Cardiac fibroblast (primary cell): ENCODE data around the gene ALOX12B.
A peak's percentile ranks its signal among the peaks of the same experiment; 100 is the strongest.

Experiments
- DNase-seq, 2 donors: peaks; one replicate each; pipeline versions ENCODE4 v3.0.0 to v3.0.0-alpha.2; 2010; ENCODE audit warnings: low read depth in 2 of 2
- H3K4me3 ChIP-seq, 2 donors: replicated peaks in 1 of 2; 1 replicate in 1 of 2; 2 replicates in 1 of 2; pipeline ENCODE4 v1.5.1; 2011; ENCODE audit warnings: low read depth in 2 of 2, low read length in 2 of 2, mild to moderate bottlenecking in 2 of 2, moderate library complexity in 1 of 2
- TF ChIP-seq, protein P1 (sequence below): IDR thresholded peaks from one replicate; pipeline ENCODE4 v1.5.1; 2011; ENCODE audit warnings: low read depth, mild to moderate bottlenecking, low read length, inconsistent platforms

The ALOX12B gene

DNA sequence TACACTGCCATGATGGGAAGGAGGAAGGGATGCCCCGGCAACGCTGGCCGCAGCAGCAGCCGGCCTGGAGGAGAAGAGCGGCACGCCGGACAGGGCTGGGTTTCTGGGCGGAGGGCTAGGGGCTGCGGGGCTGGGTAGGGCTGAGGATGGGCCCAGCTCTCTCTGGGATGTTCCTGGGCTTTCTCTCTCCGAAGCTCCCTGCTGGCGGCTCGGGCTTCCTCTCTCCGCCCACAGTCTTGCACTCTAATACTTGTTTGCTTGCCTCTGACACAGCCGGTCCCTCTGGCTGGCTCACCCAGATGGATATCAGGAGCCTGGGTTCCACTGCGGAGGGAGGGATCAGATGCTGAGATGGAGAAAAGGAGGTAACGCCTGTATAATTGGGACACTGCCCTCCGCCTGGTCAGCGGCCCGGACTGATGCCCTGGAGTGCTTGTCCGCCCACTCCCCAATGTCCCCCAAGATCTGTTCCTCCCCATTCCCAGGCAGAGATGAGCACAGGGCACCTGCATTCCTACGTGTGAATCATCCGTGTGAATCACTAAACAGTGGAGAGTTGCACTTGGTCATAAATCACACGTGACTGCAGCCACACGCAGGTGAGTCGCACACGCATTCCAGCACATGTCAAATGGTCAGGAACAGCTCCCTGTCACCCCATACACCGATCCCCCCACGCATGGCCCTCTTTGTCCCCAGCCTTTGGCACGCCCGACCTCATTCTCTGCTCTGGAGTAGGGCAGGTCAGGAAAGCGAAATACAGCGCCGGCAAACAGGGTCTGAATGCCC lies 30.7 kb upstream of the ALOX12B start, which contains the start of gene ALOXE3:
ALOXE3 (minus strand) TSS at position 535 of the 789 bp plus-strand sequence; CDS start at position 11, 524 bp downstream.
- peak; percentile 41 to 82 for DNase-seq
- H3K4me3 ChIP-seq, result peak within 1 kb of the TSS; percentile 58 to 62
- TF ChIP-seq, protein P1, sequence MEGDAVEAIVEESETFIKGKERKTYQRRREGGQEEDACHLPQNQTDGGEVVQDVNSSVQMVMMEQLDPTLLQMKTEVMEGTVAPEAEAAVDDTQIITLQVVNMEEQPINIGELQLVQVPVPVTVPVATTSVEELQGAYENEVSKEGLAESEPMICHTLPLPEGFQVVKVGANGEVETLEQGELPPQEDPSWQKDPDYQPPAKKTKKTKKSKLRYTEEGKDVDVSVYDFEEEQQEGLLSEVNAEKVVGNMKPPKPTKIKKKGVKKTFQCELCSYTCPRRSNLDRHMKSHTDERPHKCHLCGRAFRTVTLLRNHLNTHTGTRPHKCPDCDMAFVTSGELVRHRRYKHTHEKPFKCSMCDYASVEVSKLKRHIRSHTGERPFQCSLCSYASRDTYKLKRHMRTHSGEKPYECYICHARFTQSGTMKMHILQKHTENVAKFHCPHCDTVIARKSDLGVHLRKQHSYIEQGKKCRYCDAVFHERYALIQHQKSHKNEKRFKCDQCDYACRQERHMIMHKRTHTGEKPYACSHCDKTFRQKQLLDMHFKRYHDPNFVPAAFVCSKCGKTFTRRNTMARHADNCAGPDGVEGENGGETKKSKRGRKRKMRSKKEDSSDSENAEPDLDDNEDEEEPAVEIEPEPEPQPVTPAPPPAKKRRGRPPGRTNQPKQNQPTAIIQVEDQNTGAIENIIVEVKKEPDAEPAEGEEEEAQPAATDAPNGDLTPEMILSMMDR, result no peak

- H3K4me3 ChIP-seq, result peak overlapping the region in 1 of 2 donors; percentile 58
- TF ChIP-seq, protein P1, result no peak
- DNase-seq, result no peak
Measured at GRCh38 chr17:8117367-8117979, 30.0 kb upstream of the ALOX12B start.

- DNase-seq, result no peak
- no peak overlapping the region for H3K4me3 ChIP-seq
Measured at GRCh38 chr17:8116776-8117175, 29.3 kb upstream of the ALOX12B start.

DNA sequence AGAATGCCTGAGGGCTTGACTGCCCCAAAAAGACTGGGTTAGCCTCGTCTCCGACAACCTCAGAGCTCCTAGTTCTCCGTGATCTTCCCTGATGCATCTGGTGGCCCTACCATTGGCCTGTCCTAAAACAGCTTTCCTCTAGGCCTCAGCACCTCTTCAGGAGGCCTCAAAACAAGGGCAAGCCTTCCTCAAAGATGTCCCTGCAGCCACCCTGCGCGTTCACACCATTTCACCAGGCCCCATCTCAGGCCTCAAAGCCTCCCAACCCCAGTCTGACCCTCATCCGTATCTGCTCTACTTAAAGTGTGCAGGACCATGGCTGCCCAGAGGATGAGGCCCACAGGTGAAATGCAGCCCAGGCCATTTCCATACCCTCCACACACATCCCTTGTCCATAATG lies 23.4 kb upstream of the ALOX12B start:
- DNase-seq, result no peak
- TF ChIP-seq, protein P1, result no peak
- H3K4me3 ChIP-seq, result no peak overlapping the region

More at GRCh38 chr17:8116776-8117175, 29.3 kb upstream of the ALOX12B start:
- TF ChIP-seq, protein P1, result no peak

- no peak overlapping the region for H3K4me3 ChIP-seq
- DNase-seq, result no peak
- TF ChIP-seq, protein P1, result no peak
Measured at GRCh38 chr17:8110456-8110804, 22.9 kb upstream of the ALOX12B start.

- peak overlapping the region; percentile 18 to 35 for H3K4me3 ChIP-seq
- TF ChIP-seq, protein P1, result peak; percentile 74
- DNase-seq, result peak; percentile 35 to 41
Measured at GRCh38 chr17:8109661-8110455, 22.3 kb upstream of the ALOX12B start.
